Fibroblast of mammary gland (primary cell): ENCODE measurements around the gene CDYL2.
A peak's percentile ranks its signal among the peaks of the same experiment; 100 is the strongest.

Experiments used
- DNase-seq: peaks from one replicate; pipeline ENCODE4 v3.0.0-alpha.2; 2010; ENCODE audit warnings: low read depth
- H3K4me3 ChIP-seq: 2 replicates; pipeline ENCODE4 v1.5.1; 2011; ENCODE audit warnings: low read depth, mild to moderate bottlenecking, low read length, moderate library complexity; ENCODE audit not compliant: control insufficient read depth
- TF ChIP-seq, protein P1 (sequence below): conservative IDR thresholded peaks from 2 replicates; pipeline ENCODE4 v1.5.1; 2011; ENCODE audit warnings: low read depth, low read length, inconsistent platforms; ENCODE audit not compliant: control insufficient read depth, insufficient read depth

CDYL2 gene

DNA sequence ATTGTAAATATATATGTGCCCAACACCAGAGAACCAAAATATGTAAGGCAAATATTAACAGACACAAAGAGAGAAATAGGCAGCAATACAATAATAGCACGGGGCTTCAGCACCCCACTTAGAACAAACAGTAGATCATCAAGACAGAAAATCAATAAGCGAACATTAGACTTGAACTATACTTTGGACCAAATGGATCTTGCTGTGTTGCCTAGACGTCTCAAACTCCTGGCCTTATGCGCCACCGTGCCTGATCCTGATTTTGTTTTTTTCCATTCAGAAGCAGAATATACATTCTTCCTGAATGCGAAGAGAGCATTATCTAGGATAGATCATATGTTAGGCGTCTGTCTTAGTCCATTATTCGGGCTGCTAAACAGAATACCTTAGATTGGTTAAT lies 41.9 kb upstream of the CDYL2 start:
- H3K4me3 ChIP-seq: no peak overlapping the region
- no peak for DNase-seq

DNA sequence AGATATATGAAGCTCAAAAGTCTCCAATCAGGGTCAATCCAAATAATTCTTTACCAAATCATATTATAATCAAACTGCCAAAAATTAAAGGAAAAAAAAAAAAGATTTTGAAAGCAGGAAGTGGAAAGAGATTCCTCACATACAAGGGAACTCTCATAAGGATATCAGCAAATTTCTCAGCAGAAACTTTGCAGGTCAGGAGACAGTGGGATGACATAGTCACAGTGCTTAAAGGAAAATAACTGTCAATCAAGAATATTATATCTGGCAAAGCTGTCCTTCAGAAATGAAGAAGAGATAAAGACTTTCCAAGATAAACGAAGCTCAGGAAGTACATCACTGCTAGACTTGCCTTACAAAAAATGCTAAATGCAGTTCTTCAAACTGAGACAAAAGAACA lies 40.0 kb upstream of the CDYL2 start:
- TF ChIP-seq, protein P1, sequence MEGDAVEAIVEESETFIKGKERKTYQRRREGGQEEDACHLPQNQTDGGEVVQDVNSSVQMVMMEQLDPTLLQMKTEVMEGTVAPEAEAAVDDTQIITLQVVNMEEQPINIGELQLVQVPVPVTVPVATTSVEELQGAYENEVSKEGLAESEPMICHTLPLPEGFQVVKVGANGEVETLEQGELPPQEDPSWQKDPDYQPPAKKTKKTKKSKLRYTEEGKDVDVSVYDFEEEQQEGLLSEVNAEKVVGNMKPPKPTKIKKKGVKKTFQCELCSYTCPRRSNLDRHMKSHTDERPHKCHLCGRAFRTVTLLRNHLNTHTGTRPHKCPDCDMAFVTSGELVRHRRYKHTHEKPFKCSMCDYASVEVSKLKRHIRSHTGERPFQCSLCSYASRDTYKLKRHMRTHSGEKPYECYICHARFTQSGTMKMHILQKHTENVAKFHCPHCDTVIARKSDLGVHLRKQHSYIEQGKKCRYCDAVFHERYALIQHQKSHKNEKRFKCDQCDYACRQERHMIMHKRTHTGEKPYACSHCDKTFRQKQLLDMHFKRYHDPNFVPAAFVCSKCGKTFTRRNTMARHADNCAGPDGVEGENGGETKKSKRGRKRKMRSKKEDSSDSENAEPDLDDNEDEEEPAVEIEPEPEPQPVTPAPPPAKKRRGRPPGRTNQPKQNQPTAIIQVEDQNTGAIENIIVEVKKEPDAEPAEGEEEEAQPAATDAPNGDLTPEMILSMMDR: no peak
- no peak for DNase-seq
- H3K4me3 ChIP-seq: no peak overlapping the region

More for the DNA sequence above, 41.9 kb upstream of the CDYL2 start:
- TF ChIP-seq, protein P1: no peak

DNA sequence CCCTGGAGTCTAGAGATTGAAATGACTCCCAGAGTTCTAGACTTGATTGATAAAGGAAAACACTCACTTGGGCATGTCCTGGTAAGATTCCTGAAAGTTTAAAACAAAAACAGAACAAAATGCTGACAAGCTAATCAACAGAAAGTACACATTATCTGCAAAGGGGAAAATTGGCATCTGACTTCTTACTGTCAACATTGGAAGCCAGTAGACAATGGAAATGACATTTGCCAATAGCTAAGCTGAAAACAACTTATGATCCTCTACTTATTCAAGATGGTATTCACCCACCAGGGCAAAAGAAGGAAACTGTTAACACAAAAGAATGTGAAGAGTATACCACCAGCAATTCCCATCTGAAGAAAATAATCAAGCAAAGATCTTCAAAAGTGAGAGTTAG lies 36.8 kb upstream of the CDYL2 start:
- no peak overlapping the region for H3K4me3 ChIP-seq
- DNase-seq: no peak
- TF ChIP-seq, protein P1: no peak

DNA sequence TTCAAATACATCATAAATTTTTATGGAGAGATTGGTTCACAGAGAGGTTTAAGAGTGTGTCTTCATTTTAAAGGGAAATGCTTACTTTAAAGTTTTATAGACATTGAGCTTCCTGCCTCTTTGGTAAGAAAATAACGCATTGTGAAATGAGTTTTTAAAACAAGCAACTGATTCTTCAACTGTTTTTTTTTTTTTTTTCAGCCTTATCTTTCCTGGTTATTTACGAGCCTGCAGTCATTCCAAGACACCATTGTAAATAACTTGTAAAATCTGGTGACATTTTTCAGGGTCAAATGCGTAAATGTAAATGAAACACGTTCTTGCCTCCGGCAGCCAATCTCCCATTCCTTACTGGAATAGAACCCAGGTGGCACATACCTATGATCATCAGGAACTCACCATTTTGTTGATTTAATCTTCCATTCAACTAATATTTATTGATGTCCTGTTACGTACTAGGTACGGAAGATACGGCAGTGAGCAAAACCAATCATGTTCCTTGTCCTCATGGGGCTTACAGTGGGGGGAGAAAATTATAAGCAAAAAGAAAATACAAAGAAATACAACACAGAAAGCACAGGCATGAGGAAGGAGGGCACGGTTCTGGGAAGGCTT lies 33.2 kb upstream of the CDYL2 start:
- no peak overlapping the region for H3K4me3 ChIP-seq
- no peak for DNase-seq
- TF ChIP-seq, protein P1: no peak

DNA sequence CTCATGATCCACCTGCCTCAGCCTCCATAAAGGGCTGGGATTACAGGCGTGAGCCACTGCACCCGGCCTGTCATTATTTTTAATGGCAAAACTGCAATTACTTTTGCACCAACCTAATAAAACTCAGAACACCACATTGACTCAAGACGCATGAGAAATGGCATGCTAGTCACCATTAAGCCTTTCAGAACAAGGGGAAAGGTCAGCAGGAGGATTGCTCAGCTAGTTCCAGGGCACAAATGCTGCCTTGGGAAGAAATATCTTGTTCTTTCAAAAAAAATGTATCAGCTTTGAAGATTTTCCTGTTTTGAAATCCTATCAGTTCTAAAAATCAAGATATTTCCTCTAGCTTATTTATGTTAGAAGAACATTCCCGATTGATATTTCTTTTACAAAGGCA lies 32.4 kb upstream of the CDYL2 start:
- DNase-seq: peak; percentile 19
- H3K4me3 ChIP-seq: no peak overlapping the region
- TF ChIP-seq, protein P1: no peak

DNA sequence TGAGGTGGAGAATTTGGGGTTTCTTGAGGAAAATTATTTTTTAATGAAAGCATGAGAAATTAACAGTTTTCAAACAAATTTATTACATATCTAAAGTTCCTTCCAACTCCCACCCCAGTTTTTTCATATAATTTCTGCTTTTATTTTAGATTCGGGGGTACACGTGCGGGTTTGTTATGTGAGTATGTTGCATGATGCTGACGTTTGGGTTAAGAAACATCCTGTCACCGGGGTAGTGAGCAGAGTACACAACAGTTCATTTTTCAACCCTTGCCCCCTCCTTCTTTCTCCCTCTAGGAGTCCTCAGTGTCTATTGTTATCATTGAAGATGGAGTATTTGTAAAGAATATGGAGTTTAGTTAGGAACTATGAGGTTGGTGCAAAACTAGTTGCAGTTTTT lies 31.8 kb upstream of the CDYL2 start:
- no peak overlapping the region for H3K4me3 ChIP-seq
- TF ChIP-seq, protein P1: no peak
- DNase-seq: peak; percentile 1

DNA sequence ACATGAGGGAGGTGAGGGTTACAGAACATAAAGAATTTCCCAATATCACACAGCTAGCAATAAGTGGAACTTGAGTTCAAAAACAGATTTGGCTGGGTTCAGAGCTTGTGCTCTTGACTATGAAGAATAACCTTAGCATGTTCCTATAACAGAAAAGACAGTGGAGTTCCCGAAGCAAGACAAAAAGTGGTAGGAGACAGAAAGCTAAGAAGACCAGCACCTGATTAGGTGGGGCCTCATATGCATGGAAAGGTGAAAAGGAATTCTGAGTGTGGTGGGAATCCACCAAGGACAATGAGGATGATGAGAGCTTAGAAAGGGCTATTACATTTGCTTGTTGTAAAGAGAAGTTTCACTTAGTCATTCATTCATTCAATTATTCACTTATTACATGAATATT lies 26.6 kb upstream of the CDYL2 start:
- DNase-seq: no peak
- TF ChIP-seq, protein P1: no peak
- no peak overlapping the region for H3K4me3 ChIP-seq
